NCI-H510A (cell line): Measurements from ENCODE around the gene PRPS1.
"Not testable (repeated sequence)": the region's sequence is repeated elsewhere in the genome, so short reads cannot be mapped to it uniquely, and the experiment has no call there.

Experiments used
- DNase-seq: peaks from one replicate; lab custom pipeline; 2025; lab: John Stamatoyannopoulos, UW

Gene PRPS1

GRCh38 chrX:107630031-107630689 is 1.9 kb downstream of the PRPS1 start:
- DNase-seq = no peak

GRCh38 chrX:107632346-107632745 is 4.0 kb downstream of the PRPS1 start:
- DNase-seq = no peak

DNA sequence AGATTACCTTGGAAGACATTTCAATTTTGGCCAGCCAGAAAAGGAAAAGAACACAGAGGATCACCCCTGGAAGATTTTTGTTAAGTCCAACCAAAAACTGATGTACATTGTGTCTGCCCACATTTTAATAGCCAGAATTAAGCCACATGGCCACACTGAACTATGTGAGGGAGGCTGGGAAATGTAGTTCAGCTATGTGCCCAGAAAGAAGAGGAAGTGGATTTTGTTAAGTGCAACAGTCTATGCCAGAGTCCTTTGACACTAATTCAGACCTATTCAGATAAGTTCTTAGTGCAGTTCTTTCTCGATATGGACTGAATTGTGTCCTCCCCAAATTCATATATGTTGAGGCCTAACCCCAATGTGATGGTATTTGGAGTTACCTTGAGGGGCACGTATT is 18.4 kb downstream of the PRPS1 start:
- DNase-seq = no peak

DNA sequence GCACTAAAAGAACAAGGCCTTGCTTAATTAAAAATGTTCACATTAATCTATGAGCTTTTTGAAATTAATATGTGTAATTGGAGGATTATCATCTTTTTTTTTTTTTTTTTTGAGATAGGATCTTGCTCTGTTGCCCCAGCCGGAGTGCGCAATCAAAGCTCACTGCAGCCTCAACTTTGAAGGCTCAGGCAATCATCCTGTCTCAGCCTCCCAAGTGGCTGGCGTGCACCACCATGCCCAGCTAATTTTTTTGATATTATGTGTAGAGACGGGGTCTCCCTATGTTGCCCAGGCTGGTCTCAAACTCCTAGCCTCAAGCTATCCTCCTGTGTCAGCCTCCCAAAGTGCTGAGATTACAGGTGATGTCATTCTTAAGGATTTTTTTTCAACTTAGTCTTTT is 20.0 kb downstream of the PRPS1 start:
- no peak for DNase-seq

DNA sequence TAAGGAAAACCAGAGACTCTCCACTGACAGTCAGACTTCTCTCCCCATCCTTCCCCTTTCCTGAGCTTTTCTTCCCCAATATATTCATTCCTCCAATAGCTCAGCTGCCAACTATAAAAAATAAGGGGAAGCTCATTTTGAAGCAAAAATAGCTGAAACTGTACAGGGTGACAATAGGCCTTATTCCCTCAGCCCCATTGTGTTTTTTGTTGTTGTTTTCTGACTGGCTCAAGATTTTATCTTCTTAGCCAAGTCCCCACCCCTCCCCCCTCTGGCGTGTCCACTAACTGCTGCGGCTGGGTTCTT is 26.2 kb downstream of the PRPS1 start:
- DNase-seq = no peak

DNA sequence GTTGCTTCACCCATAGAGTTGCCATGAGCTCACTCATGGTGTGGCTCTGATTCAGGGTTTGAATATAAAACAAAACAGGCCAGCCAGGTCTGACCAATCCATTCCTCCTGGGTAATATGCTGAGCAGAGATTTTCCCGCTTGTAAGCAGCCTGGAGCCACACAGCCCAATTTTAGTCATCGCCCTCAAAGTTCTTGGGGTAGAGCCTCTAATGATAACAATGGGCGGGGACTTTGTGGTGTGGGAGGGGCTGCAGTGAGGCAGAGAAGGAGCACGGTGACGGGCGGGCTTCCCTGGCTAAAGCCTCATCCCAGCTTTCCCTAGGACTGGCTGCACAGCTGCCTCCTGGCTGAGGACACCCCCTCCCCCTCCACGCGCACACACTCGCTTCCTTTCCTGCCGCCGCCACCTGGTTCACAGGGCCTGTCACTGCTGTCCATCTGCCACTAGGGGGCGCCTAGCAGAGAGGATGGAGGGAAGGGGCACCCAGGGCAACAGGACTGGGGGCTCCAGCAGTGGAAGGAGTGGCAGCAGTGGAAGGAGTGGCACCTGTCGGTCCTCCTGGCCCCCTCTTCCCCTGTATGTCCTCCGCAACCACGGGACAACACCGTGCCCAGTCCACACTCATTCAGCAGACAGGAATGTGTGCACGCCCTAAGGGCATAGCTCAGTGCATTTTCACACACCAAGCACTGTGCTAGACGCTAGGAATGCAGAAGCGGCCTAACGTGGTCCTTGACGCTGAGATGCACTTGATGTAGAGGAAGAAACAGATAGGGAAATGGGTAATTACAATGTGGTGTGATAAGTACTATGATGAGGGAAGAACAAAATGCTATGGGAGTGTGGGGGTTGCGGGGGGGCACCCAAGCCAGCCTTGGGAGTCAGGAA is 26.8 kb downstream of the PRPS1 start:
- peak; percentile 71 for DNase-seq

- DNase-seq = no peak
Observed at GRCh38 chrX:107656978-107657377, 28.7 kb downstream of the PRPS1 start.

- no peak for DNase-seq
Observed at GRCh38 chrX:107658660-107659059, 30.4 kb downstream of the PRPS1 start.

DNA sequence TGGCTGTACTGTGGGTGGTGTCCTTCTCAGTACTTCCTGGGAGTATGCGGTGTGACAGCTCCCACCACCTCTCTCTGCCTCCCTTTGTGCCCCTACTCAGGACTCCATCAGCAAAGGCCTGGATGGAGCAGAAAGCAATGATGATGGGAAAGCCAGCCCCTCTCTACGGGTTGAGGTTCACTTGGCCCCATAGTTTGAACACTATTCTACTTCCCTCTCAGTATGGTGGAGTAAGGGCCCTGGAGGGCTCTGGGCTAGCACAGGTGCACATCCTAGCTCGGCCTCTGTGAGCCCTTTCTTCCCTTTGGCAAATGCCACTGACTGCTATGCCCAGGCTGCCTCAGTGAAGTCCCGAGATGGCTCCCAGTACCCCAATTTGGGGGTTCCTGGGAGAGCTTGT is 31.0 kb downstream of the PRPS1 start:
- DNase-seq = no peak

GRCh38 chrX:107659768-107660167 is 31.5 kb downstream of the PRPS1 start:
- no peak for DNase-seq

DNA sequence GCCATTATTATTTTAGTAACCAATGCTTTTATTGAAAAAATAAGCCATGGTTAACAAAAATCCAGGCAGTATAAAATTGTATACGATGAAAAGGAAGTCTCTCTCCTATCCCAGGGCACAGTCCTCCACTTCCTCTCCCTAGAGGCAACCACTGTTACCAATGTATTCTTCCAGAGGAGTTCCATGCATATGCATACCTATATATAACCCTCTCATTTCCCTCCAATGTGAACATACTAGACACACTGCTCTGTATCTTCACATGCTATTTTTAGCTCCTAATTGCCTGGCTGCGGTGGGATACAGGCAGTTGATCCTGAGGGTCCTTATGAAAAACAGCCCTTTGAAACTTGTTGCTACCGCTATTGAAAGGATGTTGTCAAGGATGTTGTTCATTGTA is 33.8 kb downstream of the PRPS1 start:
- no peak for DNase-seq

DNA sequence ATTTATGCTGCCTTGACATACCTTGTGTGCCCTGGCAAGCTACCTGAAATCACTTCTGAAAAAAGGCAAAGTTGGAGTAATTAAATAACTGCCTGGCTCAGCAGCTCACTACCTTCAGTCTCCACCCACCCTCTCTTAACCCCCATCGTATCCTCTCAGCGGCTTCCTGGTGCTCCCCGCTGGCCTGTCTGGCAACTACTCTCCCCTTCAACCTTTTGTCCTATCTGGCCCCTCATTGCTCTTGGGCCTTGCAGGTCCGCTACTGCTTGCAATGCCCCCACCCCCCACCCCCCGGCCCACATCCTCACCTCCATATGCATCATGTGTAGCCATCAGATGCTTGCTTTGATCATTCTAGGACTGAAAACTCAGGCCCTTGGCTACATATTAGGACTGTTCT is 34.5 kb downstream of the PRPS1 start:
- no peak for DNase-seq

DNA sequence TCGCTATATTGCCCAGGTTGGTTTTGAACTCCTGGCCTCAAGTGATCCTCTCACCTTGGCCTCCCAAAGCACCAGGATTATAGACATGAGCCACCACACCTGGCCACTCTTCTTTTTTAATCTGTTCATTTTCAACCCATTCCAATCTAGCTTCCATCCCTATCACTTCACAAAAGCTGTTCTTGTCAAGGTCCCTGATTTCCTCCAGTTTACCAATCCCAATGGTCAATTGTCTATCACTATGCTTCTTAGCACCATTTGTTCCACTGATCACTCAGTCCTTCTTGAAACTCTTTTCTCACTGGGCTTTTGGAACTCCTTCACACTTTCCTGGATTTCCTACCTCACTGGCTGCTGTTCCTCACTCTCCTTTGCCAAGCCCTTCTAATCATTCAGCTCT is 38.6 kb downstream of the PRPS1 start:
- DNase-seq = no peak

DNA sequence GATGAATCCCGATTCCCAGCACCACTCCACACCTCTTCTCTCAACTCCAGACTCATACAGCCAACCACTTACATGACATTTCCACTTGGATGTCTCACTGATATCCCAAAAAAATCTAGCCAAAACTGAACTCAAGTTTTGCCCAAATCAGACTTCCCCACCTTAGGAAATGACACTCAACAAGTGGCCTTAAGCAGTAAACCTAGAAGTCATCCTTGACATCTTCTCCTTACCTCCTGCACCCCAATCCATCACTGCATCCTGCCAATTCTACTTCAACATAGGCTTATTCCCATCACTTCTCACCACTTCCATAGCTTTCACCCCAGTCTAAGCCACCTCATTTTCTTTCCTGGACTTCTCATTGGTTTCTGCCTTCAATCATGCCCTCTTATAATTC is 39.1 kb downstream of the PRPS1 start:
- DNase-seq = no peak

DNA sequence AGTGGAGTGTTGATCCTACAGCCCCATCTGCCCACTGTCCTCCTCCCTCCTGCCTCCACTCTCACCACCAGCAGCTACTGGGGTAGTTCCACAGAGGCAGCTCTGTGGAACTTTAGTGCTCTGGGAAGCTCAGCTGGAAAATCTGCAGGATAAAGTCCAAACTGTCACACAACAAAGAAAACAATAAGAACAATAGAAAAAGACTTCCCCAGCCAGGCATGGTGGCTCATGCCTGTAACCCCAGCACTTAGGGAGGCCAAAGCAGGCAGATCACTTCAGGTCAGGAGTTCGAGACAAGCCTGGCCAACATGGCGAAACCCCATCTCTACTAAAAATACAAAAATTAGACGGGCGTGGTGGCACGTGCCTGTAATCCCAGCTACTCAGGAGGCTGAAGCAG is 40.4 kb downstream of the PRPS1 start:
- DNase-seq = not testable (repeated sequence)

GRCh38 chrX:107669261-107669660 is 41.0 kb downstream of the PRPS1 start:
- no peak for DNase-seq

- DNase-seq = no peak
Observed at GRCh38 chrX:107669885-107670628, 41.7 kb downstream of the PRPS1 start.

GRCh38 chrX:107671256-107671655 is 42.9 kb downstream of the PRPS1 start:
- not testable (repeated sequence) for DNase-seq

- DNase-seq = peak; percentile 26
Observed at GRCh38 chrX:107672955-107673378, 44.7 kb downstream of the PRPS1 start.

DNA sequence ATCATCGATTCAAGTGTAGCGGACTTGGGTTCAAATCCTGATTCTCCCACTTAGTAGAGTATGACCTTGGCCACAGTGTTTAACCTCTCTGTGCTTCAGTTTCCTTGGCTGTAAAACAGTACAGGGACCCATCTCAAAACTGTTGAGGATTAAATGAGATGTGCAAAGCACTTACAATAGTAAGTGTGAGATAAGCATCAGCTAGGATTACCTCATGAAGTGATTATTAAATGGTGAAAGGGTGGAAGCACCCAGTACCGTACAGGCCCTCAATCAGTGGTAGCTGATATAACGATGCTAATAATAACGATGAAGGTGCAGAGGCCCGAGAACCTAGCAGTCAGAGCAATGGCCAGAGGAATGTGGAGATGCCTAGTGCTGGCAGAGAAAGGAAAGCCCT is 45.1 kb downstream of the PRPS1 start:
- DNase-seq = no peak

DNA sequence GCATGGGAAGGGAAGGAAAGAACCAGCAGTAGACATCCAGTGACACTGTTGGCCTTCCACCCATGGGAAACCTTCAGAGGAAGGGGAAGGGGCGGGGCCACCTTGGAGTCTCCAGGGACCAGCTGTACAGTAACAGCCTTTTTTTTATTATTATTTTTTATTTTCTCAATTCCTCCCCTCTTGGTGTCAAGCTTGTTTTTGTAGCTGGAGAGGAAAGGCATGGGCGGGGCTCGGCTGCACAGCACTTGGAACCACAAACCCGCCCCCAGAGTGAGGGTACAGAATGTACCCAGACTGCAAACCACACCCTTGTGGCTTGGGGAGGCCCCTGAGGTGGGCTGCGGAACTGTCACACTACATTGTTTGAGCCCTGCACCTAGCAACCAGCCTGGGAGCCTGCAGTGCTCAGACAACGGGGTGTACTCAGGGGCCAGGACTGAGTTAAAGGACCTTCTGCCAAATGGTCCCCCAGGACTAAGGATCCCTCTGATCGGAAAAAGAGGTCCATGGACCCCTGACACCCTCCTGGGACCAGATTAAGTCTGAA is 45.7 kb downstream of the PRPS1 start:
- no peak for DNase-seq

DNA sequence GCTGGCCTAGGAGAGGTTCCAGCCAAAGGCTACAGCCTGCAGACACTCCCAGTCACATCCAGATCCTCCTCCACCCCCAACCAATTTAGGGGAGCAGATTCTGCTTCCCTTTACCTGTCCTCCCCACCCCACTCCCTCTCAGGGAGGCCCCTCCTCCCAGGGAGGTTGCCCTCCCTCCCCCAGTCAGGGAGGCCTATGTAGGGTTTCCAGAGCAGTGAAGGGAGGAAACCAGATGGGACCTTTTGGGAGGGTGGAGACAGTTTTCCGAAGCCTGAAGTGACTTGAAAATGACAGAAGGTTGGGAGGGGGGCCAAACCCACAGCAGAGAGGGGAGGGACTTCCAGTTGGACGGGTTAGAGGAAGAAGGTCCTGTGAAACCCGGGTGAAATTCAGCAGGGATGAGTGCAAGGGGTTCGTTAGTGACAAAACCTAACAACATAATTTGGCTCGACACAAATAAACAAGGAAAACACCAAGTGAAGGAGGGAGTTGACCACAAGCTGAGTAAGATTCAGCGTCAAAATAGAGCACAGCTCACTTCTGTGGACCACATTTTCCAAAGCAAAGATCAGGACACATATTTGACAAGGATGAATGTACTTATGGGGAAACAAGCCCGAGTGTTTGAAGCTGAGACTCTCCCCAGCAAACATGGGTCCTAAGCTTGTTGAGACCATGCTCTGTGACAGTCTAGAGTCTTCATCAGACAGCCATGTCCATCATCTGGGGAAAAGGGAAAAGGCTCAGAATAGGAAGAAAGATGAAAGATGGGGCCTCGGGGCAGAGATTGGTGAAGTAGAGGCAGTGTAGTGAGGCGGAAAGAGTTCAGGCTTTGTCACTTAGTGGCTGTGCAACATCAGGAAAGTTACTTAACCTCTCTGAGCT is 46.4 kb downstream of the PRPS1 start:
- no peak for DNase-seq
